Transverse colon (tissue), 4 donors: ENCODE data around the gene FOXL1. TPM values are rescaled to one million over a fixed set of nuclear protein-coding genes. Genes with fewer than 3 reads are reported as not detected.

Source experiments
- DNase-seq: peaks from one replicate; pipeline ENCODE4 v3.0.0-alpha.2; 2019
- H3K27ac ChIP-seq, 4 donors: fragments of 200-600 bp; sonication (generic); 2 replicates each; pipeline ENCODE4 v1.5.1; 2016 to 2018; ENCODE audit warnings: inconsistent platforms in 4 of 4
- H3K27me3 ChIP-seq: fragments of 200-600 bp; sonication (generic); 2 replicates; pipeline ENCODE4 v1.5.1; 2017; ENCODE audit warnings: inconsistent platforms
- H3K36me3 ChIP-seq, 4 donors: fragments of 200-600 bp; sonication (generic); 2 replicates each; pipeline ENCODE4 v1.5.1; 2017 to 2019; ENCODE audit warnings: inconsistent platforms in 4 of 4
- H3K4me1 ChIP-seq, 4 donors: fragments of 200-600 bp; sonication (generic); 2 replicates each; pipeline ENCODE4 v1.5.1; 2017 to 2020; ENCODE audit warnings: inconsistent platforms in 4 of 4
- H3K4me3 ChIP-seq, 4 donors: fragments of 200-600 bp; sonication (generic); 1 replicate in 1 of 4; 2 replicates in 3 of 4; pipeline versions ENCODE4 v1.5.1 to v1.6.1; 2017 to 2019; ENCODE audit warnings: inconsistent platforms in 4 of 4
- H3K9me3 ChIP-seq, 2 donors: fragments of 200-600 bp; sonication (generic); 2 replicates each; pipeline ENCODE4 v1.5.1; 2017 to 2019; ENCODE audit warnings: inconsistent platforms in 2 of 2
- EP300 ChIP-seq: sonication (generic); formaldehyde crosslinking; IDR thresholded peaks from one replicate; pipeline ENCODE4 v1.6.1; 2017; ENCODE audit warnings: antibody characterized with exemption, low read depth
- POLR2A ChIP-seq: fragments of 450-650 bp; IDR thresholded peaks from one replicate; pipeline ENCODE4 v1.6.1; 2016; ENCODE audit warnings: antibody characterized with exemption, mild to moderate bottlenecking, moderate library complexity
- POLR2AphosphoS5 ChIP-seq, 3 donors: sonication (generic); formaldehyde crosslinking; IDR thresholded peaks; one replicate each; pipeline ENCODE4 v1.6.1; 2016; ENCODE audit warnings: antibody characterized with exemption in 3 of 3
- WGBS, 2 donors: methylation state at CpG; one replicate each; pipeline ENCODE4 v1.1.5; 2018; ENCODE audit warnings: low coverage in 1 of 2; 5-methylcytosine and 5-hydroxymethylcytosine counted together
- in situ Hi-C, 4 donors: fragments of 200-750 bp; cut with MboI; loops; one replicate each; pipeline versions ENCODE4 v1.15.0 to v1.15.1; 2017; ENCODE audit warnings: low sequenced_read_pairs in 3 of 4, low pct_ligation_motif_present in 1 of 4, low pct_unique_long_range_greater_than_20kb in 1 of 4
- intact Hi-C: fragments of 100-400 bp; cut with DNase I; formaldehyde crosslinking; loops from one replicate; pipeline ENCODE4 v1.15.1; 2023; ENCODE audit warnings: low total_unique reads
- total RNA-seq, 4 donors: library from RNA; depleted of rRNA; stranded (reverse); fragments of >200 nt; gene quantifications; one replicate each; pipeline ENCODE4 v1.1.0, GENCODE V29; 2016
- TF ChIP-seq, protein P1 (sequence below), 5 experiments: fragments of 200-600 bp in 3 of 5; fragments of 450-650 bp in 2 of 5; sonication (generic) in 3 of 5; IDR thresholded peaks; 1 replicate in 2 of 5; 2 replicates in 3 of 5; pipeline ENCODE4 v1.5.1; 2016 to 2017; ENCODE audit warnings: antibody characterized with exemption in 5 of 5, inconsistent platforms in 3 of 5, mild to moderate bottlenecking in 2 of 5, moderate library complexity in 1 of 5

The FOXL1 gene
- total RNA-seq, 4 donors from 2014 or later = 0.75 to 2.1 (median 1.3) TPM

DNA sequence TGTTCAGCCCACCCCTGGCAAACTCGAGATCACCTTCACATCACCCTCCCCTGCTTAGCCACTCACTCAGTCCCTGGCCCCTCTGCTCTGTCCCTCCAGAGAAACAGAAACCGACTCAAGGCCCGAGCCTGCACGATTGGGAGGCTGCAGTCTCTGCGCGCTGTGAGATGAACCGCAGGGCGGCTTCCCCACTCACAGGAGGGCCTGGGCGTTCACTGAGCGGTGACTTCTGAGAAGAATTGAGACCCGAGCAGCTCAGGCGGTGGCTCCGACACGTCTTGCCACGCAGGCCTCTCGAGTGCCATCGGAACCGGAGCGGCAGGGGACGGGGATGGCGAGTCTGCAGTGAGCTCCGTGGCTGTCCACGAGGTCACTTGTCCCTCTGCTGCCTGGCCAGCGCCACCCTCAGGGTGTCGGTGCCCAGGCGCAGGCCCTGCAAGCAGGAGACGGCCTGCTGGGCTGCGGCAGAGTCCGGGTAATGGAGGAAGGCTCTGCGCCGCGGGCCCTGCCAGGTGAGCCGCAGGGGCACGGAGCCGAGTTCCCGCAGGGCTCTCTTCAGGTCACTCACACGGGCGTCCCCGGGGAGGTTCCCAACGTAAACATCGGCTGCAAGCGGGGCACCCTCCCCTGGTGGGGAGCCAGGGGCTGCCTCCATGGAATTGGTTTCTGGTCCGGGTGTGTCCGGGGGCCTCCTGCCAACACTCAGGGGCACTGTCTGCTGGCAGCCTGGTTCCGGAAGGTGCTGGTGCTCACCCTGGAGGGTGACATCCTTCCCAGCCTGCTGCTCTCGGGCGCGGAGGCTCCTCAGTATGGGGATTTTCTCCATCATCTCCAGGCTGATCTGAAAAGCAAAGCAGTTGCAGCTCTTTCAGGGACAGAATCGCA is 46.5 kb upstream of the FOXL1 start:
- no peaks in the 10 kb centered on the region for H3K9me3 ChIP-seq
- H3K27ac ChIP-seq = peak overlapping the region; percentile 52 to 70 (median 66)
- in situ Hi-C loops = no loop called here
- WGBS, 2 donors = 91% methylated on average over 45 of the region's 49 CpGs; no CpG with 5 or more reads in 1 of the 2 donors
- intact Hi-C loops = no loop called here
- H3K4me3 ChIP-seq = no peak overlapping the region
- H3K4me1 ChIP-seq = peaks cover 0 to 9% (median 1%) of the 10 kb centered on the region in 4 donors
- no peaks in the 10 kb centered on the region for H3K27me3 ChIP-seq
- no peaks in the 10 kb centered on the region for H3K36me3 ChIP-seq
- no peak for TF ChIP-seq EP300
- no peak for TF ChIP-seq POLR2A
- TF ChIP-seq POLR2AphosphoS5 (IDR thresholded peaks at IDR 0.05) = no peak
- TF ChIP-seq, protein P1, sequence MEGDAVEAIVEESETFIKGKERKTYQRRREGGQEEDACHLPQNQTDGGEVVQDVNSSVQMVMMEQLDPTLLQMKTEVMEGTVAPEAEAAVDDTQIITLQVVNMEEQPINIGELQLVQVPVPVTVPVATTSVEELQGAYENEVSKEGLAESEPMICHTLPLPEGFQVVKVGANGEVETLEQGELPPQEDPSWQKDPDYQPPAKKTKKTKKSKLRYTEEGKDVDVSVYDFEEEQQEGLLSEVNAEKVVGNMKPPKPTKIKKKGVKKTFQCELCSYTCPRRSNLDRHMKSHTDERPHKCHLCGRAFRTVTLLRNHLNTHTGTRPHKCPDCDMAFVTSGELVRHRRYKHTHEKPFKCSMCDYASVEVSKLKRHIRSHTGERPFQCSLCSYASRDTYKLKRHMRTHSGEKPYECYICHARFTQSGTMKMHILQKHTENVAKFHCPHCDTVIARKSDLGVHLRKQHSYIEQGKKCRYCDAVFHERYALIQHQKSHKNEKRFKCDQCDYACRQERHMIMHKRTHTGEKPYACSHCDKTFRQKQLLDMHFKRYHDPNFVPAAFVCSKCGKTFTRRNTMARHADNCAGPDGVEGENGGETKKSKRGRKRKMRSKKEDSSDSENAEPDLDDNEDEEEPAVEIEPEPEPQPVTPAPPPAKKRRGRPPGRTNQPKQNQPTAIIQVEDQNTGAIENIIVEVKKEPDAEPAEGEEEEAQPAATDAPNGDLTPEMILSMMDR (IDR thresholded peaks at IDR 0.05) = no peak
- DNase-seq = no peak

DNA sequence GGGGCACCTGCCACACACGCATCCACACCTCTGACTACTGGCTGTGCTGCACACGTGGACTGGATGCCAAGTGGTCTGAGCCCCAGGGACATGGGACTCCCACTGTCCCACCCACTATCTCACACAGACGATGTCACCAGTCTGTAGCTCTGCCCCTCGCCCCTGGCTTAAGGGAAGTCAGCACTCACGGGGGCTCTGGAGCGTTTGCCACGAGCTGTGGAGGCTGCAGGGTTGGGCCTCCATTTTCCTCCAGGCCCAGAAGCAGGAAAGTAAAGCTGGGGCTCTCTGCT is 45.9 kb upstream of the FOXL1 start:
- in situ Hi-C loops (no loop called here), intact Hi-C loops (no loop called here)
- H3K27me3 ChIP-seq = no peaks in the 10 kb centered on the region
- TF ChIP-seq POLR2A (no peak), EP300 (no peak), POLR2AphosphoS5 (IDR thresholded peaks at IDR 0.05) (no peak)
- TF ChIP-seq, protein P1 (IDR thresholded peaks at IDR 0.05) = no peak
- DNase-seq = no peak
- H3K9me3 ChIP-seq = no peaks in the 10 kb centered on the region
- no peak overlapping the region for H3K4me3 ChIP-seq
- WGBS, 2 donors = 96% methylated on average over 7 of the region's 7 CpGs; no CpG with 5 or more reads in 1 of the 2 donors
- H3K4me1 ChIP-seq = peaks cover 0 to 9% (median 1%) of the 10 kb centered on the region in 4 donors
- peaks cover 0 to under 1% (median 0%) of the 10 kb centered on the region in 4 donors for H3K36me3 ChIP-seq
- H3K27ac ChIP-seq = no peak overlapping the region

DNA sequence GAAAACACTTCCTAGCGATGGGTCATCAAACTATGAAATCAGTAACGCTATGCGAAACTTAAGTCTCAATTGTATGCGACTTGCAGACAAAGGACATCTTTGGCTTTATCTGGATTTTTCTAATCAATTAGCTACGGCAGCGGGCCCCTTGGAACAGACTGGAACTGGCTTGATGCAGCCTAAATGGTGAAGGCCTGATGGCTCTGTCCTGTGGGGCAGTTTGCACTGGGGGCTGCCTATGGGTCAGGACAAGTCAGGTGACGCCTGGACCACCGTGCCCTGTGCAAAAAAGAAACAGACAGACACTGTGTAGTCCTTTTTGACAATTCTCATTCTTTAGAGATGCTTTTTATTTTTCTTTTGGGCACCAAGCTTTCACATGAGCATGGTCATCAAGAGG is 45.3 kb upstream of the FOXL1 start:
- no peak for DNase-seq
- intact Hi-C loops (no loop called here), in situ Hi-C loops (no loop called here)
- Histone ChIP-seq H3K4me1 (peaks cover 0 to 9% (median 1%) of the 10 kb centered on the region in 4 donors), H3K27me3 (no peaks in the 10 kb centered on the region), H3K36me3 (peaks cover 0 to 7% (median 0%) of the 10 kb centered on the region in 4 donors), H3K4me3 (no peak overlapping the region), H3K27ac (no peak overlapping the region), H3K9me3 (no peaks in the 10 kb centered on the region)
- 97 to 100% methylated on average over 4 to 8 of the region's 8 CpGs for WGBS, 2 donors
- TF ChIP-seq, protein P1 (IDR thresholded peaks at IDR 0.05) = no peak
- TF ChIP-seq EP300 (no peak), POLR2AphosphoS5 (IDR thresholded peaks at IDR 0.05) (no peak), POLR2A (no peak)

DNA sequence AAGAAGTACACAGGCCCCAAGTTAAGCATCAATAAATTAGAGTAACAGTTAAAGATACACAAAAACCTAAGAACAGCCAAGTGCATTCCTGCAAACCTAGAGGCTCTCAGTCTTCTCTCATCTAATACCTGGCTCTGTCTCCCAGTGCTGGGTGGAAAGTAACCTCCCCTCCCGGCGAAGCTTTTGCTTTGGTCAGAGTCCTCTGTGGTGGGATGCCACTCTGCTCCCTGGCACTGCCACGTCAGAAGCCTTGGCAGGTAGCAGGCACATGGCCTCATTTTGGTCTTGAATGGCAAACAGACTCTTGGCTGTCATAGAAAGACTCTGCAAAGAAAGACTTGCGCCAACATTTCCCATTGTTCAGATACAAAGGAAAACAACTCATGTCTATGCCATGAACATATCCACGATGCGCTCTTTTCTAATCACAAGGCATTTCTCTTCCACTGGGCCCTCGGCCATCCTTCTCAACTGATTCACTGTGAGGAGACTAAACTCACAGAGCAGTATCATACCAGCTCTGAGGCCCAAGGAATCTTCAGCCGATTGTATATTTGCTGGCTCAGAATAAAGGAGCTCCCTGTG is 44.5 kb upstream of the FOXL1 start:
- no peak for TF ChIP-seq EP300
- no peak for TF ChIP-seq POLR2A
- TF ChIP-seq, protein P1 (IDR thresholded peaks at IDR 0.05) = no peak
- no peak for TF ChIP-seq POLR2AphosphoS5 (IDR thresholded peaks at IDR 0.05)
- no peak for DNase-seq
- in situ Hi-C loops = no loop called here
- intact Hi-C loops = no loop called here
- H3K27me3 ChIP-seq = no peaks in the 10 kb centered on the region
- peaks cover 0 to 14% (median 0%) of the 10 kb centered on the region in 4 donors for H3K36me3 ChIP-seq
- H3K27ac ChIP-seq = no peak overlapping the region
- no peak overlapping the region for H3K4me3 ChIP-seq
- H3K9me3 ChIP-seq = no peaks in the 10 kb centered on the region
- 92 to 100% methylated on average over 3 to 8 of the region's 8 CpGs for WGBS, 2 donors
- peaks cover 0 to 9% (median 1%) of the 10 kb centered on the region in 4 donors for H3K4me1 ChIP-seq
